Stimulated activated naive CD8-positive, alpha-beta T cell treated with anti-CD3 and anti-CD28 coated beads, Interleukin-15, Interleukin-2, amounts not matched to agents 100 U/mL and 50 U/mL, for 24 hours (primary cell): ENCODE measurements around the gene RAD54L2.
"Not testable (repeated sequence)": the region's sequence is repeated elsewhere in the genome, so short reads cannot be mapped to it uniquely, and the experiment has no call there.

Experiments
- ATAC-seq: fragments of 150-1000 bp; cut with Tn5 transposase; one replicate; pipeline ENCODE4 v1.10.0; 2021
- DNase-seq: peaks from one replicate; pipeline ENCODE4 v3.0.0; 2021

RAD54L2 gene, protein sequence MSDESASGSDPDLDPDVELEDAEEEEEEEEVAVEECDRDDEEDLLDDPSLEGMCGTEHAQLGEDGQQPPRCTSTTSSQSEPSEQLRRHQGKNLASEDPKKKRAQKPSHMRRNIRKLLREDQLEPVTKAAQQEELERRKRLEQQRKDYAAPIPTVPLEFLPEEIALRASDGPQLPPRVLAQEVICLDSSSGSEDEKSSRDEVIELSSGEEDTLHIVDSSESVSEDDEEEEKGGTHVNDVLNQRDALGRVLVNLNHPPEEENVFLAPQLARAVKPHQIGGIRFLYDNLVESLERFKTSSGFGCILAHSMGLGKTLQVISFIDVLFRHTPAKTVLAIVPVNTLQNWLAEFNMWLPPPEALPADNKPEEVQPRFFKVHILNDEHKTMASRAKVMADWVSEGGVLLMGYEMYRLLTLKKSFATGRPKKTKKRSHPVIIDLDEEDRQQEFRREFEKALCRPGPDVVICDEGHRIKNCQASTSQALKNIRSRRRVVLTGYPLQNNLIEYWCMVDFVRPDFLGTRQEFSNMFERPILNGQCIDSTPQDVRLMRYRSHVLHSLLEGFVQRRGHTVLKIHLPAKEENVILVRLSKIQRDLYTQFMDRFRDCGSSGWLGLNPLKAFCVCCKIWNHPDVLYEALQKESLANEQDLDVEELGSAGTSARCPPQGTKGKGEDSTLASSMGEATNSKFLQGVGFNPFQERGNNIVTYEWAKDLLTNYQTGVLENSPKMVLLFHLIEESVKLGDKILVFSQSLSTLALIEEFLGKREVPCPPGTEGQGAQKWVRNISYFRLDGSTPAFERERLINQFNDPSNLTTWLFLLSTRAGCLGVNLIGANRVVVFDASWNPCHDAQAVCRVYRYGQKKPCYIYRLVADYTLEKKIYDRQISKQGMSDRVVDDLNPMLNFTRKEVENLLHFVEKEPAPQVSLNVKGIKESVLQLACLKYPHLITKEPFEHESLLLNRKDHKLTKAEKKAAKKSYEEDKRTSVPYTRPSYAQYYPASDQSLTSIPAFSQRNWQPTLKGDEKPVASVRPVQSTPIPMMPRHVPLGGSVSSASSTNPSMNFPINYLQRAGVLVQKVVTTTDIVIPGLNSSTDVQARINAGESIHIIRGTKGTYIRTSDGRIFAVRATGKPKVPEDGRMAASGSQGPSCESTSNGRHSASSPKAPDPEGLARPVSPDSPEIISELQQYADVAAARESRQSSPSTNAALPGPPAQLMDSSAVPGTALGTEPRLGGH (N-terminal part only)

GRCh38 chr3:51538459-51539290, at the start of gene RAD54L2:
Gene RAD54L2 (plus strand): TSS chr3:51538719. CDS start chr3:51590421, 51,702 bp downstream.
- peak; percentile 82 for ATAC-seq

GRCh38 chr3:51498876-51499738, 39.4 kb upstream of the RAD54L2 start:
- ATAC-seq, result peak; percentile 73
- DNase-seq, result peak; percentile 90

More at GRCh38 chr3:51538459-51539290, at the start of gene RAD54L2:
- peak; percentile 86 for DNase-seq

GRCh38 chr3:51500632-51501131, 37.8 kb upstream of the RAD54L2 start:
- ATAC-seq (no peak), DNase-seq (peak; percentile 14)

DNA sequence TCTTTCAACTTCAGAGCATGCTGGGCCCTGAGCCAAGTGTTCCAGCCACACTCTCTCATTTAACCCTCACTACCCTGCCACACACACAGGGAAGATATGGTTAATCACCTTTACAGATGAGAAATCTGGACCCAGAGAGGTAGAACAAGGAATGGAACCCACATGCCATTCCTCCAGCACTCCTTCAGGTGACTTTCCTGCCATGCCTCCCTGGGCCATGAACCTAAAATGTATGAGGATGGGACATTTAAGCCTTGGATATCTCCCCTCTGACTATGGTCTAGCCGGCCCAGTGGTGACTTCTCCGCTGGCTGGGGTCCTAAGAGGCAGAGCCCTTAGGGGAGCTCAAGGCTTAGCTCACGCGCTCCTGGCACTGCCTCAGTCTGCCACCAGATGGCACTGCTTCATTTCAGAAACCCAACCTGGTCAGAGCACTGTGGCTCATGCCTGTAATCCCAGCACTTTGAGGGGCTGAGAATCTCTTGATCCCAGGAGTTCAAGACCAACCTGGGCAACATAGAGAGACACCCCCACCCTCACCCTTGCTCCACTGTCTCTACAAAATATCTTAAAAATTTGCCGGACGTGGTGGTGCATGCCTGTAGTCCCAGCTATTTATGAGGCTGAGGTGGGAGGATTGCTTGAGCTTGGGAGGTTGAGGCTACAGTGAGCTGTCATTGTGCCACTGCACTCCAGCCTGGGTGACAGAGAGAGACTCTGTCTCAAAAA, 36.5 kb upstream of the RAD54L2 start:
- DNase-seq (peak; percentile 89), ATAC-seq (no peak)

DNA sequence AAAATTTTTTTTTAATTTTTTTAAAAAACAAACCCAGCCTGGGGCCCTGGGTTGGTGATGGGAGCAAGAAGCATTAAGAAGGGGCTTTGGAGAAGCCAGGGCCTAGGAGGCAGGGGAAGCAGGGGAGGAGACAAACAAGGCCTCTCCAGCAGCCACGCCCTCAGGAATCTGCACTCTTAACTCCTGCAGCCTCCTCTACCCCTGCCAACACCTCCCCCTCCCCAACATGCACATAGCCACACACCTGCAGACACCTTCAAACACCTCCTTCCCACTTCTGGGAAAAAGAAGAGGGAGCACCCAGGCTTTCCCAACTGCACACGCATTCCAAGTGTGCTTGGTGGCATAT, 36.0 kb upstream of the RAD54L2 start:
- ATAC-seq, result no peak
- no peak for DNase-seq

- no peak for DNase-seq
- no peak for ATAC-seq
Measured at GRCh38 chr3:51503007-51503406, 35.5 kb upstream of the RAD54L2 start.

DNA sequence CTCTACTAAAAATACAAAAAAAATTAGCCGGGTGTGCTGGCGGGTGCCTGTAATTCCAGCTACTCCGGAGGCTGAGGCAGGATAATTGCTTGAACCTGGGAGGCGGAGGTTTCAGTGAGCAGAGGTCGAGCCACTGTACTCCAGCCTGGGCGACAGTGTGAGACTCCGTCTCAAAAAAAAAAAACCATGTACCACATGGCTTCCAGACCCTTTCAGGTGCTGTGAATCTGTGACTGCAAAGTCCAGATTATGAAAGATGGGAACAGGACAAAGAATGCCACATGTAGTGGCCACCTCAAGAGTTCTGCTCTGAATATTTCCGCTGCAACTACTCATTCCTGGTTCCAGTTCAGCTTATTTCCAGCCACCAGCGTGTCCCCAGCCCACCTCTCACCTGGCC, 30.3 kb upstream of the RAD54L2 start:
- ATAC-seq (no peak), DNase-seq (no peak)

DNA sequence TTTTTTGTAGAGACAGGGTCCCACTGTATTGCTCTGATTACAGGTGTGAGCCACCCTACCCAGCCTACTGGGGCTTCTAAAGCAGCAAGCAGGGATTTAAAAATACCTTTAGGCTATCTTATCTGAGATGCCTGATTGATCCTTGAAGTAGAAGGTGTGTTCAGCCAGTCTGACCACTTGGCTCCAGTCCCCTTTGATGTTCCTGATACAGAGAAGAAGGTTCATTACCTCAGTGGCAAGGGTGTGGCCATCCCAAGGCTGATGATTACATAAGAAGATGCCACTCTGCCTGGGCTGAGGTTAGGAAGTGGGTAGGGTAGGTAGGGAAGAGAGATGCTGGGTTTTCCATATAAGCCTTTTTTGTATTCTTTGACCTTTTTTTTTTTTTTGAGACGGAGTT, 27.5 kb upstream of the RAD54L2 start:
- ATAC-seq, result no peak

GRCh38 chr3:51514210-51514609, 24.3 kb upstream of the RAD54L2 start:
- no peak for ATAC-seq
- no peak for DNase-seq

More for the DNA sequence above, 27.5 kb upstream of the RAD54L2 start:
- no peak for DNase-seq

- no peak for ATAC-seq
Measured at GRCh38 chr3:51519848-51520247, 18.7 kb upstream of the RAD54L2 start.

DNA sequence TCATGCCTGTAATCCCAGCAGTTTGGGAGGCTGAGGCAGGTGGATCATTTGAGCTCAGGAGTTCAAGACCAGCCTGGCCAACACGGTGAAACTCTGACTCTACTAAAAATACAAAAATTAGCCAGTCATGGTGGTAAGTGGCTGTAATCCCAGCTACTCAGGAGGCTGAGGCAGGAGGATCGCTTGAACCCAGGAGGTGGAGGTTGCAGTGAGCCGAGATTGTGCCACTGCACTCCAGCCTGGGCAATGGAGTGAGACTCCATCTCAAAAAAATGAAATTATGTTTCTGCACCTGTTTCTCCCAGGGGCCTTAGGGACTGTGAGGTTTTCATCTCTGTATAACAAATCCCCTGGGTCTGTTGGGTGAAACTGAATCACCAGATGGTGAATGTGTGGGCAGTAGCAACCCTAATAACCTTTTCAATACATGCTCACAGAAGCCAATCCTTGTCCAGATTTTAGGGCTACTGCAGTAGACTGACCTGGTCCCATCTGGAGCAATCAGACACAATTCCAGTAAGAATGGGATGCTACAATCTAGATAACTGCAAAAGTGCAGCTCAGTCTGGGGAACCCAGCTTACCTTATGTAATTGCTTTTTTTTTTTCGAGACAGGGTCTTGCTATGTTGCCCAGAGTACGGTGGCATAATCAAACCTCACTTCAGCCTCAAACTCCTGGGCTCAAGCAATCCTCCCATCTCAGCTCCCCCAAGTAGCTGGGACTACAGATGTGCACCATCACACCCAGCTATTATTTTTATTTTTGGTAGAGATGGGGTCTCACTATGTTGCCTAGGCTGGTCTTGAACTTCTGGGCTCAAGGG, 17.4 kb upstream of the RAD54L2 start:
- not testable (repeated sequence) for DNase-seq
- peak; percentile 14 for ATAC-seq

More at GRCh38 chr3:51519848-51520247, 18.7 kb upstream of the RAD54L2 start:
- DNase-seq, result no peak

DNA sequence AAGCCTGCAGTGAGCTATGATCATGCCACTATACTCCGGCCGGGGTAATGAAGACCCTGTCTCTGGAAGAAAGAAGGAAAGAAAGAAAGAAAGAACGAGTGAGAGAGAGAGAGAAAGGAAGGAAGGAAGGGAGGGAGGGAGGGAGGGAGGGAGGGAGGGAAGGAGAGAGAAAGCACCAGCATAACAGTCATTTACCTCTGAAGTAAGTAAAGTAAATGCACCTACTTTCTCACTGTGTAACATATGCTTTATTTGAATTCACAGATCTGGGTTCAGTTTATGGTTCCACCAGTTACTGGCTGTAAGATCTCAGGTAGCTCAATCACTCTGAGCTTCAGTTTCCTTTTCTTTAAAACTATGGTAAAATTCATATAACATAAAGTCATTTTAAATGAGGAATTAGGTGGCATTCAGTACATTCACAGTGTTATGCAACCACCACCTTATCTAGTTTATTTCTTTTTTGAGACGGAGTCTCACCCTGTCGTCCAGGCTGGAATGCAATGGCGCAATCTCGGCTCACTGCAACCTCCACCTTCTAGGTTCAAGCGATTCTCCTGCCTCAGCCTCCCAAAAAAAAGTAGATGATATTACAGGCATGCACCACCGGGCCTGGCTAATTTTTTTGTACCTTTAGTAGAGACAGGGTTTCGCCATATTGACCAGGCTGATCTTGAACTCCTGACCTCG, 16.1 kb upstream of the RAD54L2 start:
- DNase-seq (no peak), ATAC-seq (no peak)

- not testable (repeated sequence) for DNase-seq, ATAC-seq
Measured at GRCh38 chr3:51524874-51525273, 13.6 kb upstream of the RAD54L2 start.

DNA sequence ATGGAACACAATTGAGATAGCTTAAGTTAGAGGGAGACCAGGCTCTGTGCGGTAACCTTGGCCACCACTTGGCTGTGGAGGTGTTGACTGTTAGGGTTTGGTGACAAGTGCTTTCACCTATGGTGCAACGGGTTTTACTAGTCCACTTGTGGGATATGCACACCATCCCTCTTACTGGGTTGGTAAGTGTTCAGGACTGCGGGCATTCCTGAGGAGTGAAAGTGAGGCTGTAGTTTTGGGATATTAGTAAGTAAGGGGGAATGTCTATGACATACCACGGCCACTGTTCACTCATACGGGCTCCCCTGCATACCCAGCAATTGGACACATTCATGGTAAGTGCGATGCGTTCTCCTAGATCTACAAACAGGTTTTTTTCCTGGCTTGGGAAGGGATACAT, 8.0 kb upstream of the RAD54L2 start:
- DNase-seq (no peak), ATAC-seq (no peak)

GRCh38 chr3:51535146-51536019, 3.1 kb upstream of the RAD54L2 start:
- ATAC-seq, result no peak
- no peak for DNase-seq

GRCh38 chr3:51537631-51538030, 888 bp upstream of the RAD54L2 start:
- not testable (repeated sequence) for ATAC-seq, DNase-seq

DNA sequence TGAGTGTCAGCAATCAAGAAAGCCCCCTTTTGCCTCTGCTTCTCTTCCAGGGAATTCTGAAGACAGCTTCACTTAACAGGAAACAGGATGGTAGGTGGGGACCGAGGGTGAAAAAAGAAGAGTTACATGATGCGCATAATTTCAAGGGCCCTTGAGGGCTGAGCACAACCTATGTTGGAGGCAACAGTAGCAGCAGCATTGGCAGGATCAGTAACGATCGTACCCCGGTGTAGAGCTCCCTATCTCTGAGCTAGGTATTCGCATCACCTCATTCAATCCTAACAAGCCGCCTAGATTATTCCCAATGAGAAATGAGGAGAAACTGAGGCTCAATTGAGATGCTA, 432 bp upstream of the RAD54L2 start:
- ATAC-seq (no peak), DNase-seq (peak; percentile 10)
